ENCODE results near the gene UBA1.

DNA sequence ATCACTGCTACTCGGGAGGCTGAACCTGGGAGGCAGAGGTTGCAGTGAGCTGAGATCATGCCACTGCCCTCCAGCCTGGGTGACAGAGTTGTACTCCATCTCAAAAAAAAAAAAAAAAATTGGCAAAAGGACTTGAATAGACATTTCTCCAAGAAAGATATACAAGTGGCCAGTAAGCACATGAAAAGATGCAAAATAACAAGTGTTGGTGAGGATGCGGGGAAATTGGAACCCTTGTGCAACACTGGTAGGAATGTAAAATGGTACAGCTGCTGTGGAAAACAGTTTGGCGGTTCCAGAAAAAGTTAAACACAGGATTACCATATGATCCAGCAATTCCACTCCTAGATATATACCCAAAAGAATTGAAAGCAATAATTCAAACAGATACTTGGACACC lies 29.2 kb upstream of the UBA1 start:
- TF ChIP-seq, protein P1, sequence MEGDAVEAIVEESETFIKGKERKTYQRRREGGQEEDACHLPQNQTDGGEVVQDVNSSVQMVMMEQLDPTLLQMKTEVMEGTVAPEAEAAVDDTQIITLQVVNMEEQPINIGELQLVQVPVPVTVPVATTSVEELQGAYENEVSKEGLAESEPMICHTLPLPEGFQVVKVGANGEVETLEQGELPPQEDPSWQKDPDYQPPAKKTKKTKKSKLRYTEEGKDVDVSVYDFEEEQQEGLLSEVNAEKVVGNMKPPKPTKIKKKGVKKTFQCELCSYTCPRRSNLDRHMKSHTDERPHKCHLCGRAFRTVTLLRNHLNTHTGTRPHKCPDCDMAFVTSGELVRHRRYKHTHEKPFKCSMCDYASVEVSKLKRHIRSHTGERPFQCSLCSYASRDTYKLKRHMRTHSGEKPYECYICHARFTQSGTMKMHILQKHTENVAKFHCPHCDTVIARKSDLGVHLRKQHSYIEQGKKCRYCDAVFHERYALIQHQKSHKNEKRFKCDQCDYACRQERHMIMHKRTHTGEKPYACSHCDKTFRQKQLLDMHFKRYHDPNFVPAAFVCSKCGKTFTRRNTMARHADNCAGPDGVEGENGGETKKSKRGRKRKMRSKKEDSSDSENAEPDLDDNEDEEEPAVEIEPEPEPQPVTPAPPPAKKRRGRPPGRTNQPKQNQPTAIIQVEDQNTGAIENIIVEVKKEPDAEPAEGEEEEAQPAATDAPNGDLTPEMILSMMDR (IDR thresholded peaks at IDR 0.05) = no peak
- TF ChIP-seq POLR2A (IDR thresholded peaks at IDR 0.05) = no peak
